ENCODE data around the gene TRIO. TPM values are rescaled to one million over a fixed set of nuclear protein-coding genes. Genes with fewer than 3 reads are reported as not detected.

TRIO gene
- polyA plus RNA-seq, 3 donors: 1.7 to 45.8 (median 2.1) TPM

DNA sequence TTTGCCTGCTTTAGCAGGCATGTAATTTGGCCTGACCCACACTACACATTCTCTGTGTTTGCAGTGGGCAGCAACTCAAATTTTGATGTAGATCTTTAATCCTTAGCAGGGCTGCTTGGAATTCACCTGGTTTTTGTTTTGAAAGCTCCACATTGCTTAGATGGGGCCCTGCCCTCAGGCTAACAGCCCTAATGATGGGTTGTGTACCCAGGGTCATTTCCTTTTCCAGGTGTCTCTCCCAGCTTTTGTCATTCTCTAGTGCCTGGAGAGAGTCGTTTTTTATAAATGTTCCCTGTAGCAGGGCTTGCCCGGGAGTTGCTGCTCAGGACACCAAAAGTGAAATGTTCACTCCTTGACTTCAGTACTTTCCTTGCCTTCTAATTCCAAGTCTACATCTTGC is 126.3 kb downstream of the TRIO start:
- no peak for DNase-seq
- intact Hi-C loops (cut with micrococcal nuclease): no loop called here
- WGBS (ENCODE audit: insufficient coverage): 85% methylated on average over 2 of the region's 2 CpGs
- Histone ChIP-seq H3K9me3 (replicated peaks in 1 of 2; ENCODE audit: control insufficient read depth in 1 of 2, insufficient read depth in 1 of 2, low read length in 2 of 2) (no peaks in the 10 kb centered on the region), H3K4me1 (ENCODE audit: control insufficient read depth in 1 of 2, insufficient read depth in 2 of 2, low read length in 2 of 2) (peaks cover 19 to 26% of the 10 kb centered on the region in 2 donors), H3K9ac (ENCODE audit: insufficient read depth, low read length, poor library complexity, severe bottlenecking) (no peak overlapping the region), H4K20me1 (ENCODE audit: insufficient read depth, low read length) (peaks cover 63% of the 10 kb centered on the region), H3K4me3 (replicated peaks in 1 of 3; ENCODE audit: low read depth in 2 of 3, low read length in 3 of 3) (no peak overlapping the region), H3K27me3 (ENCODE audit: control insufficient read depth in 2 of 2, insufficient read depth in 2 of 2, low read length in 2 of 2) (no peaks in the 10 kb centered on the region), H3K27ac (ENCODE audit: low read depth in 1 of 2, low read length in 2 of 2) (no peak overlapping the region), H2AFZ (ENCODE audit: insufficient read depth, low read depth, low read length, poor library complexity, severe bottlenecking) (no peak overlapping the region), H3K4me2 (replicated peaks; ENCODE audit: extremely low read depth, low read length, poor library complexity, severe bottlenecking) (no peak overlapping the region), H3K79me2 (ENCODE audit: insufficient read depth, low read length) (peaks cover 58% of the 10 kb centered on the region), H3K36me3 (replicated peaks in 1 of 2; ENCODE audit: control insufficient read depth in 1 of 2, insufficient read depth in 2 of 2, low read length in 2 of 2) (peaks cover 4 to 13% of the 10 kb centered on the region in 2 donors)
- H3K4me1 Mint-ChIP-seq: peaks cover 28% of the 10 kb centered on the region
- H3K36me3 Mint-ChIP-seq: peaks cover 5 to 14% of the 10 kb centered on the region in 2 donors
- TF ChIP-seq, protein P1, sequence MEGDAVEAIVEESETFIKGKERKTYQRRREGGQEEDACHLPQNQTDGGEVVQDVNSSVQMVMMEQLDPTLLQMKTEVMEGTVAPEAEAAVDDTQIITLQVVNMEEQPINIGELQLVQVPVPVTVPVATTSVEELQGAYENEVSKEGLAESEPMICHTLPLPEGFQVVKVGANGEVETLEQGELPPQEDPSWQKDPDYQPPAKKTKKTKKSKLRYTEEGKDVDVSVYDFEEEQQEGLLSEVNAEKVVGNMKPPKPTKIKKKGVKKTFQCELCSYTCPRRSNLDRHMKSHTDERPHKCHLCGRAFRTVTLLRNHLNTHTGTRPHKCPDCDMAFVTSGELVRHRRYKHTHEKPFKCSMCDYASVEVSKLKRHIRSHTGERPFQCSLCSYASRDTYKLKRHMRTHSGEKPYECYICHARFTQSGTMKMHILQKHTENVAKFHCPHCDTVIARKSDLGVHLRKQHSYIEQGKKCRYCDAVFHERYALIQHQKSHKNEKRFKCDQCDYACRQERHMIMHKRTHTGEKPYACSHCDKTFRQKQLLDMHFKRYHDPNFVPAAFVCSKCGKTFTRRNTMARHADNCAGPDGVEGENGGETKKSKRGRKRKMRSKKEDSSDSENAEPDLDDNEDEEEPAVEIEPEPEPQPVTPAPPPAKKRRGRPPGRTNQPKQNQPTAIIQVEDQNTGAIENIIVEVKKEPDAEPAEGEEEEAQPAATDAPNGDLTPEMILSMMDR (IDR thresholded peaks at IDR 0.05): no peak
- peak overlapping the region in 1 of 7 donors; percentile 58 for H3K27ac Mint-ChIP-seq
- no peak overlapping the region for H3K4me3 Mint-ChIP-seq
- peaks cover 0 to 2% (median 1%) of the 10 kb centered on the region in 3 donors for H3K27me3 Mint-ChIP-seq (ENCODE audit: low read depth in 3 of 3)
- no peaks in the 10 kb centered on the region for H3K9me3 Mint-ChIP-seq

DNA sequence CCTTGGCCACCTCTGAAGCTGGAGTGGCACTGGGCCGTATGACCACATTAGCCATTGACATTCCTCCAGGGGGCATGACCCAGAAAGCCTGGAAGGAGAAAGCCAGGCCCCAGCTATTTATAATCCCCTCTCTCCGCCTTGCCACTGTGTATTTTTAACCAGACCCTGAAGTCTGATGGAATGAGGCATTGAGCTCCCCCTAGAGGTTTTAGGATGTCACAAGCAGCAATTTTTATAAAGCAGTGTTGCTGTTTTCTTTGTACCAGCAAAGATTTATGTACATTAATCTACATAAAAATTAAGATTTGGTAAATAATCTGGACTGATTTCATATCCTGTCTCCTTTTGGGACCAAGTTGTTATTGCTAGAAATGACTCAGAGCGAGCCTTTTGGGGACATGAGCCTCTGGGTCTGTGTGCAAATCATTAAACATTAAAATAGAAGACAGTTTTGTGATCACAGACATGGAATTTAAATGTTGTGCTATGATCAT is 127.1 kb downstream of the TRIO start:
- Mint-ChIP-seq H3K27ac (no peak overlapping the region), H3K4me3 (no peak overlapping the region), H3K4me1 (peaks cover 22% of the 10 kb centered on the region), H3K36me3 (peaks cover 5 to 14% of the 10 kb centered on the region in 2 donors), H3K27me3 (ENCODE audit: low read depth in 3 of 3) (peaks cover 0 to 2% (median 1%) of the 10 kb centered on the region in 3 donors), H3K9me3 (no peaks in the 10 kb centered on the region)
- intact Hi-C loops (cut with micrococcal nuclease): loop anchor here in 1 of 2 donors (2.0 to 5.0 kb wide), 3 partner anchors 127 to 283 kb away; partner anchors contain the start of gene TRIO
- Histone ChIP-seq H3K27ac (ENCODE audit: low read depth in 1 of 2, low read length in 2 of 2) (no peak overlapping the region), H3K36me3 (replicated peaks in 1 of 2; ENCODE audit: control insufficient read depth in 1 of 2, insufficient read depth in 2 of 2, low read length in 2 of 2) (peaks cover 4 to 13% of the 10 kb centered on the region in 2 donors), H3K4me3 (replicated peaks in 1 of 3; ENCODE audit: low read depth in 2 of 3, low read length in 3 of 3) (no peak overlapping the region), H3K27me3 (ENCODE audit: control insufficient read depth in 2 of 2, insufficient read depth in 2 of 2, low read length in 2 of 2) (no peaks in the 10 kb centered on the region), H3K4me1 (ENCODE audit: control insufficient read depth in 1 of 2, insufficient read depth in 2 of 2, low read length in 2 of 2) (peaks cover 14 to 19% of the 10 kb centered on the region in 2 donors), H3K79me2 (ENCODE audit: insufficient read depth, low read length) (peaks cover 52% of the 10 kb centered on the region), H3K9me3 (replicated peaks in 1 of 2; ENCODE audit: control insufficient read depth in 1 of 2, insufficient read depth in 1 of 2, low read length in 2 of 2) (no peaks in the 10 kb centered on the region), H3K4me2 (replicated peaks; ENCODE audit: extremely low read depth, low read length, poor library complexity, severe bottlenecking) (no peak overlapping the region), H4K20me1 (ENCODE audit: insufficient read depth, low read length) (peaks cover 64% of the 10 kb centered on the region), H2AFZ (ENCODE audit: insufficient read depth, low read depth, low read length, poor library complexity, severe bottlenecking) (no peak overlapping the region), H3K9ac (ENCODE audit: insufficient read depth, low read length, poor library complexity, severe bottlenecking) (no peak overlapping the region)
- peak; percentile 25 to 58 (median 50) for DNase-seq
- 0% methylated on average over 1 of the region's 3 CpGs for WGBS (ENCODE audit: insufficient coverage)
- TF ChIP-seq, protein P1 (IDR thresholded peaks at IDR 0.05): peak; percentile 85

Data from CD14-positive monocyte (primary cell).